Measurements from ENCODE around the gene STAG2.

- TF ChIP-seq CTCF (conservative IDR thresholded peaks at IDR 0.05; ENCODE audit: low read depth, low read length) (no peak), EZH2phosphoT487 (IDR thresholded peaks at IDR 0.05; ENCODE audit: borderline replicate concordance, low read length) (no peak), EZH2 (IDR thresholded peaks at IDR 0.05; ENCODE audit: low read length, unreplicated experiment) (no peak)
Measured at GRCh38 chrX:123967497-123967896, 6.0 kb downstream of the STAG2 start.
